ENCODE data around the gene ITGA11. TPM values are rescaled to one million over a fixed set of nuclear protein-coding genes. Genes with fewer than 3 reads are reported as not detected.

ITGA11 gene
- total RNA-seq, 1 donor from 2014 or later: 0.51 TPM

- H3K9me3 Mint-ChIP-seq: no peaks in the 10 kb centered on the region
- no peak overlapping the region for H3K27ac Mint-ChIP-seq (ENCODE audit: unreplicated experiment)
- no peak overlapping the region for H3K4me3 Mint-ChIP-seq
- no peak for DNase-seq (ENCODE audit: low read depth, low spot score)
- H3K4me1 Mint-ChIP-seq: no peaks in the 10 kb centered on the region
- no peak for TF ChIP-seq CTCF (conservative IDR thresholded peaks at IDR 0.05)
- H3K27me3 Mint-ChIP-seq (ENCODE audit: low read depth): no peaks in the 10 kb centered on the region
- H3K36me3 Mint-ChIP-seq (ENCODE audit: low read depth): no peaks in the 10 kb centered on the region
These were observed 21.3 kb downstream of the ITGA11 start for GRCh38 chr15:68410466-68411342.

- Mint-ChIP-seq H3K4me3 (no peak overlapping the region), H3K4me1 (no peaks in the 10 kb centered on the region), H3K36me3 (ENCODE audit: low read depth) (no peaks in the 10 kb centered on the region), H3K27me3 (ENCODE audit: low read depth) (no peaks in the 10 kb centered on the region), H3K9me3 (no peaks in the 10 kb centered on the region), H3K27ac (ENCODE audit: unreplicated experiment) (no peak overlapping the region)
- DNase-seq (ENCODE audit: low read depth, low spot score): no peak
- TF ChIP-seq CTCF (conservative IDR thresholded peaks at IDR 0.05): no peak
These were observed 22.1 kb downstream of the ITGA11 start for GRCh38 chr15:68409736-68410370.

GRCh38 chr15:68408971-68409370, 23.0 kb downstream of the ITGA11 start:
- Mint-ChIP-seq H3K27ac (ENCODE audit: unreplicated experiment) (no peak overlapping the region), H3K4me3 (no peak overlapping the region), H3K9me3 (no peaks in the 10 kb centered on the region), H3K4me1 (no peaks in the 10 kb centered on the region), H3K27me3 (ENCODE audit: low read depth) (no peaks in the 10 kb centered on the region), H3K36me3 (ENCODE audit: low read depth) (no peaks in the 10 kb centered on the region)
- DNase-seq (ENCODE audit: low read depth, low spot score): no peak
- TF ChIP-seq CTCF (conservative IDR thresholded peaks at IDR 0.05): no peak

- no peaks in the 10 kb centered on the region for H3K4me1 Mint-ChIP-seq
- H3K4me3 Mint-ChIP-seq: no peak overlapping the region
- no peak overlapping the region for H3K27ac Mint-ChIP-seq (ENCODE audit: unreplicated experiment)
- no peaks in the 10 kb centered on the region for H3K9me3 Mint-ChIP-seq
- no peak for DNase-seq (ENCODE audit: low read depth, low spot score)
- TF ChIP-seq CTCF (conservative IDR thresholded peaks at IDR 0.05): no peak
- no peaks in the 10 kb centered on the region for H3K27me3 Mint-ChIP-seq (ENCODE audit: low read depth)
- no peaks in the 10 kb centered on the region for H3K36me3 Mint-ChIP-seq (ENCODE audit: low read depth)
These were observed 23.8 kb downstream of the ITGA11 start for GRCh38 chr15:68407886-68408881.
